Loucy (cell line): ENCODE data around the gene ARIH2.

ENCODE experiments used
- H2AFZ ChIP-seq: fragments of 200-600 bp; sonication (generic); 2 replicates; pipeline ENCODE4 v1.6.0; 2016; ENCODE audit warnings: antibody characterized with exemption, mild to moderate bottlenecking, low read length, moderate library complexity
- H3F3A ChIP-seq: fragments of 200-600 bp; 2 replicates; pipeline ENCODE4 v1.6.0; 2016; ENCODE audit warnings: antibody characterized with exemption, low read depth, mild to moderate bottlenecking
- H3K27me3 ChIP-seq: fragments of 200-600 bp; sonication (generic); 2 replicates; pipeline ENCODE4 v1.6.1; 2014; ENCODE audit warnings: low read length, mild to moderate bottlenecking; ENCODE audit not compliant: insufficient read depth, poor library complexity, severe bottlenecking
- H3K36me3 ChIP-seq: fragments of 200-600 bp; sonication (generic); 2 replicates; pipeline ENCODE4 v1.6.1; 2016; ENCODE audit warnings: low read length; ENCODE audit not compliant: insufficient read depth
- H3K4me1 ChIP-seq: fragments of 200-600 bp; sonication (generic); 2 replicates; pipeline ENCODE4 v1.5.1; 2014; ENCODE audit warnings: low read length, mild to moderate bottlenecking; ENCODE audit not compliant: insufficient read depth, poor library complexity, severe bottlenecking
- H3K4me2 ChIP-seq: fragments of 200-600 bp; sonication (generic); 2 replicates; pipeline ENCODE4 v1.6.0; 2014; ENCODE audit warnings: antibody characterized with exemption, low read length, low read depth, mild to moderate bottlenecking; ENCODE audit not compliant: poor library complexity, severe bottlenecking
- H3K4me3 ChIP-seq: fragments of 200-600 bp; sonication (generic); 2 replicates; pipeline ENCODE4 v1.5.1; 2014; ENCODE audit warnings: low read length, mild to moderate bottlenecking, mixed read lengths; ENCODE audit not compliant: poor library complexity, severe bottlenecking
- H3K79me2 ChIP-seq: fragments of 200-600 bp; sonication (generic); 2 replicates; pipeline ENCODE4 v1.6.1; 2014; ENCODE audit warnings: low read length; ENCODE audit not compliant: insufficient read depth
- H3K9ac ChIP-seq: fragments of 200-600 bp; sonication (generic); 2 replicates; pipeline ENCODE4 v1.6.0; 2014; ENCODE audit warnings: mild to moderate bottlenecking, low read depth, low read length, moderate library complexity; ENCODE audit not compliant: poor library complexity, severe bottlenecking
- H3K9me2 ChIP-seq: fragments of 200-600 bp; sonication (generic); replicated peaks from 2 replicates; pipeline ENCODE4 v1.6.1; 2016; ENCODE audit warnings: low read depth, low read length, mixed read lengths
- H3K9me3 ChIP-seq: fragments of 200-600 bp; sonication (generic); 2 replicates; pipeline ENCODE4 v1.6.1; 2014; ENCODE audit warnings: mild to moderate bottlenecking, antibody characterized with exemption, low read length, low read depth; ENCODE audit not compliant: insufficient read depth
- H4K20me1 ChIP-seq: fragments of 200-600 bp; sonication (generic); 2 replicates; pipeline ENCODE4 v1.6.0; 2014; ENCODE audit warnings: antibody characterized with exemption, low read length, mild to moderate bottlenecking; ENCODE audit not compliant: insufficient read depth, poor library complexity, severe bottlenecking
- CTCF ChIP-seq: fragments of 200-600 bp; sonication (generic); conservative IDR thresholded peaks from 2 replicates; pipeline ENCODE4 v1.5.1; 2014; ENCODE audit warnings: mild to moderate bottlenecking, antibody characterized with exemption, low read length
- EZH2phosphoT487 ChIP-seq: fragments of 200-600 bp; IDR thresholded peaks from 2 replicates; pipeline ENCODE4 v1.6.1; 2018; ENCODE audit warnings: antibody characterized with exemption, mild to moderate bottlenecking, moderate library complexity, borderline replicate concordance

Gene ARIH2

GRCh38 chr3:49017229-49017970 lies 98.8 kb downstream of the ARIH2 start:
- H3K4me3 ChIP-seq, result peak overlapping the region; percentile 91
- peaks cover 59% of the 10 kb centered on the region for H3K79me2 ChIP-seq
- H3K36me3 ChIP-seq, result peaks cover 45% of the 10 kb centered on the region; the same call in 1 of the 2 replicates
- H3K4me2 ChIP-seq, result peak overlapping the region; percentile 92
- no peak overlapping the region for H2AFZ ChIP-seq
- H3K9ac ChIP-seq, result no peak overlapping the region
- no peaks in the 10 kb centered on the region for H3K9me2 ChIP-seq
- no peaks in the 10 kb centered on the region for H3F3A ChIP-seq
- TF ChIP-seq EZH2phosphoT487 (no peak), CTCF (no peak)
- H3K27me3 ChIP-seq, result no peaks in the 10 kb centered on the region
- H3K4me1 ChIP-seq, result peaks cover 15% of the 10 kb centered on the region
- H4K20me1 ChIP-seq, result peaks cover 62% of the 10 kb centered on the region
- no peaks in the 10 kb centered on the region for H3K9me3 ChIP-seq

GRCh38 chr3:49017971-49018706 lies 99.5 kb downstream of the ARIH2 start, which contains the start of gene DALRD3:
DALRD3 (minus strand) TSS chr3:49018580; CDS start chr3:49018564, 16 bp downstream.
- Histone ChIP-seq H3K79me2 (peaks cover 60% of the 10 kb centered on the region), H3K9me3 (no peaks in the 10 kb centered on the region), H3K9me2 (no peaks in the 10 kb centered on the region), H4K20me1 (peaks cover 62% of the 10 kb centered on the region), H3K4me2 (peak within 1 kb of the TSS; percentile 92), H3K9ac (peak within 1 kb of the TSS; percentile 98), H3K4me1 (peaks cover 18% of the 10 kb centered on the region), H3K4me3 (peak within 1 kb of the TSS; percentile 91), H3K36me3 (peaks cover 37% of the 10 kb centered on the region; the same call in 1 of the 2 replicates), H3F3A (peaks cover 1% of the 10 kb centered on the region; the same call in 1 of the 2 replicates), H2AFZ (peak within 1 kb of the TSS; percentile 55; the same call in 1 of the 2 replicates), H3K27me3 (no peaks in the 10 kb centered on the region)
- TF ChIP-seq CTCF, result no peak
- no peak for TF ChIP-seq EZH2phosphoT487

GRCh38 chr3:49018707-49019006 lies 100.0 kb downstream of the ARIH2 start:
- peaks cover 35% of the 10 kb centered on the region; the same call in 1 of the 2 replicates for H3K36me3 ChIP-seq
- H3K27me3 ChIP-seq, result no peaks in the 10 kb centered on the region
- peaks cover 60% of the 10 kb centered on the region for H4K20me1 ChIP-seq
- no peaks in the 10 kb centered on the region for H3K9me2 ChIP-seq
- H3K4me2 ChIP-seq, result peak overlapping the region; percentile 92
- H3K9me3 ChIP-seq, result no peaks in the 10 kb centered on the region
- peaks cover 22% of the 10 kb centered on the region for H3K4me1 ChIP-seq
- TF ChIP-seq CTCF, result no peak
- no peak for TF ChIP-seq EZH2phosphoT487
- H3K4me3 ChIP-seq, result peak overlapping the region; percentile 91
- H3K79me2 ChIP-seq, result peaks cover 60% of the 10 kb centered on the region
- H3K9ac ChIP-seq, result peak overlapping the region; percentile 67
- H3F3A ChIP-seq, result peaks cover 3% of the 10 kb centered on the region; the same call in 1 of the 2 replicates
- peak overlapping the region; percentile 55; the same call in 1 of the 2 replicates for H2AFZ ChIP-seq
